ENCODE results near the gene IPP. TPM values are rescaled to one million over a fixed set of nuclear protein-coding genes. Genes with fewer than 3 reads are reported as not detected.
"Not testable (repeated sequence)": the region's sequence is repeated elsewhere in the genome, so short reads cannot be mapped to it uniquely, and the experiment has no call there.

Gene IPP
- total RNA-seq, 4 donors from 2014 or later, result 5.6 to 11.7 (median 7.1) TPM

DNA sequence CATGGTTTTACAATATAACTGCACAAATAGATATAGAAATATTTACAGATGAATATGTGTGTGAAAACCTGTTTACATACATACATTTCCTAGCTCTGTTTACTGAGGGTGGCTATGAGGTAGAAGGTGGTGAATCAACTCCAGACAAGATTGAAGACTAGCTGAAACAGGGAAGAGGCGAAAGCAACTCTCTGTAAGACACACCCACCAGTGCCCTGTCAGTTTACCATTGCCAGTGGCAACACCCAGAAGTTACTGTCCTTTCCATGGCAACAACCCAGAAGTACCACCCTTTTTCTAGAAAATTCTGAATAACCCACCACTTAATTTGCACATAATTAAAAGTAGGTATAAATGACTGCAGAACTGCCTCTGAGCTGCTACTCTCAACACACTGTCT, 45.8 kb downstream of the IPP start:
- Histone ChIP-seq H3K27me3 (no peaks in the 10 kb centered on the region), H3K27ac (no peak overlapping the region), H3K4me1 (peaks cover 4 to 7% of the 10 kb centered on the region in 2 donors), H3K36me3 (peaks cover 0 to 10% of the 10 kb centered on the region in 2 donors), H3K9me3 (no peaks in the 10 kb centered on the region), H3K4me3 (no peak overlapping the region)
- intact Hi-C loops (cut with DNase I; ENCODE audit: low total_unique reads), result no loop called here
- TF ChIP-seq, protein P1, sequence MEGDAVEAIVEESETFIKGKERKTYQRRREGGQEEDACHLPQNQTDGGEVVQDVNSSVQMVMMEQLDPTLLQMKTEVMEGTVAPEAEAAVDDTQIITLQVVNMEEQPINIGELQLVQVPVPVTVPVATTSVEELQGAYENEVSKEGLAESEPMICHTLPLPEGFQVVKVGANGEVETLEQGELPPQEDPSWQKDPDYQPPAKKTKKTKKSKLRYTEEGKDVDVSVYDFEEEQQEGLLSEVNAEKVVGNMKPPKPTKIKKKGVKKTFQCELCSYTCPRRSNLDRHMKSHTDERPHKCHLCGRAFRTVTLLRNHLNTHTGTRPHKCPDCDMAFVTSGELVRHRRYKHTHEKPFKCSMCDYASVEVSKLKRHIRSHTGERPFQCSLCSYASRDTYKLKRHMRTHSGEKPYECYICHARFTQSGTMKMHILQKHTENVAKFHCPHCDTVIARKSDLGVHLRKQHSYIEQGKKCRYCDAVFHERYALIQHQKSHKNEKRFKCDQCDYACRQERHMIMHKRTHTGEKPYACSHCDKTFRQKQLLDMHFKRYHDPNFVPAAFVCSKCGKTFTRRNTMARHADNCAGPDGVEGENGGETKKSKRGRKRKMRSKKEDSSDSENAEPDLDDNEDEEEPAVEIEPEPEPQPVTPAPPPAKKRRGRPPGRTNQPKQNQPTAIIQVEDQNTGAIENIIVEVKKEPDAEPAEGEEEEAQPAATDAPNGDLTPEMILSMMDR (IDR thresholded peaks at IDR 0.05 in 4 of 5, conservative IDR thresholded peaks at IDR 0.05 in 1 of 5), result no peak
- TF ChIP-seq POLR2A (IDR thresholded peaks at IDR 0.05), result no peak
- no peak for DNase-seq
- ATAC-seq, result no peak
- in situ Hi-C loops (cut with MboI; ENCODE audit: low sequenced_read_pairs in 4 of 4), result no loop called here

DNA sequence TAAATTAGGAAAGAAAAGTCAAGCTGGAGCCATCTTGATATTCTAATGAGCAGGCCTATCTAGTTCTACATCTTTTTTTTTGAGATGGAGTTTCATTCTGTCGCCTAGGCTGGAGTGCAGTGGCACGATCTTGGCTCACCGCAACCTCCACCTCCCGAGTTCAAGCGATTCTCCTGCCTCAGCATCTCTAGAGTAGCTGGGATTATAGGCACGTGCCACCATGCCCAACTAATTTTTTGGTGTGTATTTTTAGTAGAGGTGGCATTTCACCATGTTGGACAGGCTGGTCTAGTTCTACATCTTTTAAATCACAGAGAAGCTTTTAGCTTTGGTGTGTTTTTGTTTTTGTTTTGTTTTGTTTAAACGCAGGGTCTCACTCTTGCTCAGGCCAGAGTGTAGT, 55.6 kb downstream of the IPP start:
- intact Hi-C loops (cut with DNase I; ENCODE audit: low total_unique reads), result no loop called here
- Histone ChIP-seq H3K9me3 (no peaks in the 10 kb centered on the region), H3K4me1 (no peaks in the 10 kb centered on the region), H3K36me3 (peaks cover 0 to 45% of the 10 kb centered on the region in 2 donors), H3K4me3 (no peak overlapping the region), H3K27me3 (no peaks in the 10 kb centered on the region), H3K27ac (no peak overlapping the region)
- DNase-seq, result no peak
- in situ Hi-C loops (cut with MboI; ENCODE audit: low sequenced_read_pairs in 4 of 4), result loop anchor here in 1 of 4 donors (25.0 kb wide), 1 partner anchor 108 kb away; the partner anchor contains the start of gene NASP
- no peak for ATAC-seq
- no peak for TF ChIP-seq POLR2A (IDR thresholded peaks at IDR 0.05)
- TF ChIP-seq, protein P1 (IDR thresholded peaks at IDR 0.05 in 4 of 5, conservative IDR thresholded peaks at IDR 0.05 in 1 of 5), result no peak

DNA sequence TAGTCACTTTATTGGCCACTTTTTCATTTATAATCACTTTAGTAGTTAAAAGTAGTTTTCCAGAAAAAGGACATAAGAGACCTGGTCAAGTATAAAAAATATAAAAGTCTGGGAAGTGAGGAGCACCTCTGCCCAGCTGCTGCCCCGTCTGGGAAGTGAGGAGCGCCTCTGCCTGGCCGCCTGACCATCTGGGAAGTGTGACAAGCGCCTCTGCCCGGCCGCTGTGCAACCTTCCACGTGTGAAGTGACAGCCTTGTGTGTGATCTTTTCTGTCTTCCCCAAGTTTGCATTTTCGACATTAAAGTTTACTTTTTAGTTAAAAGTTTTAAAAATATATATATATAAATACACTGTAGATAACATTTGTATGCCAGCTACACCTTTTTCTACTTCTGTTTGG, 56.6 kb downstream of the IPP start:
- peaks cover 0 to 45% of the 10 kb centered on the region in 2 donors for H3K36me3 ChIP-seq
- DNase-seq; intact Hi-C loops (cut with DNase I; ENCODE audit: low total_unique reads); H3K9me3 ChIP-seq; H3K27me3 ChIP-seq; ATAC-seq; H3K4me3 ChIP-seq; H3K27ac ChIP-seq; H3K4me1 ChIP-seq: not testable (repeated sequence)
- in situ Hi-C loops (cut with MboI; ENCODE audit: low sequenced_read_pairs in 4 of 4), result loop anchor here in 1 of 4 donors (25.0 kb wide), 1 partner anchor 107 kb away; the partner anchor contains the start of gene NASP

- intact Hi-C loops (cut with DNase I; ENCODE audit: low total_unique reads), result loop anchor here (2.0 to 10.0 kb wide), 8 partner anchors 63 to 953 kb away; partner anchors contain the start of genes EIF2B3, IPP, KIF2C and MAST2
- in situ Hi-C loops (cut with MboI; ENCODE audit: low sequenced_read_pairs in 4 of 4), result loop anchor here in 1 of 4 donors (25.0 kb wide), 1 partner anchor 101 kb away; the partner anchor contains the start of gene NASP
- Histone ChIP-seq H3K27ac (peak within 1 kb of the TSS; percentile 95 to 98 (median 97)), H3K4me1 (peaks cover 24 to 27% of the 10 kb centered on the region in 2 donors), H3K27me3 (no peaks in the 10 kb centered on the region), H3K4me3 (peak within 1 kb of the TSS; percentile 78 to 99 (median 89)), H3K9me3 (no peaks in the 10 kb centered on the region), H3K36me3 (peaks cover 0 to 2% of the 10 kb centered on the region in 2 donors)
- TF ChIP-seq POLR2A (IDR thresholded peaks at IDR 0.05), result peak in 1 of 2 donors; percentile 14
- TF ChIP-seq, protein P1 (IDR thresholded peaks at IDR 0.05 in 4 of 5, conservative IDR thresholded peaks at IDR 0.05 in 1 of 5), result peak in 3 of 5 experiments; percentile 18 to 41 (median 20)
- DNase-seq (peak; percentile 71 to 81), ATAC-seq (peak; percentile 64 to 70)
Measured at GRCh38 chr1:45687754-45688740, 62.4 kb downstream of the IPP start, which contains the start of gene TMEM69. Gene TMEM69, plus strand, starts transcription at chr1:45688181. Its CDS starts 2,888 bp downstream, at chr1:45691069.

Measured in gastrocnemius medialis (tissue), 4 donors.